Amygdala (tissue), 56 donors: Measurements from ENCODE around the gene PEX14.
"Not testable (repeated sequence)": the region's sequence is repeated elsewhere in the genome, so short reads cannot be mapped to it uniquely, and the experiment has no call there.

Experiments used
- DNase-seq, 56 donors: peaks; one replicate each; lab custom pipeline; 2025; lab: John Stamatoyannopoulos, UW

Gene PEX14

DNA sequence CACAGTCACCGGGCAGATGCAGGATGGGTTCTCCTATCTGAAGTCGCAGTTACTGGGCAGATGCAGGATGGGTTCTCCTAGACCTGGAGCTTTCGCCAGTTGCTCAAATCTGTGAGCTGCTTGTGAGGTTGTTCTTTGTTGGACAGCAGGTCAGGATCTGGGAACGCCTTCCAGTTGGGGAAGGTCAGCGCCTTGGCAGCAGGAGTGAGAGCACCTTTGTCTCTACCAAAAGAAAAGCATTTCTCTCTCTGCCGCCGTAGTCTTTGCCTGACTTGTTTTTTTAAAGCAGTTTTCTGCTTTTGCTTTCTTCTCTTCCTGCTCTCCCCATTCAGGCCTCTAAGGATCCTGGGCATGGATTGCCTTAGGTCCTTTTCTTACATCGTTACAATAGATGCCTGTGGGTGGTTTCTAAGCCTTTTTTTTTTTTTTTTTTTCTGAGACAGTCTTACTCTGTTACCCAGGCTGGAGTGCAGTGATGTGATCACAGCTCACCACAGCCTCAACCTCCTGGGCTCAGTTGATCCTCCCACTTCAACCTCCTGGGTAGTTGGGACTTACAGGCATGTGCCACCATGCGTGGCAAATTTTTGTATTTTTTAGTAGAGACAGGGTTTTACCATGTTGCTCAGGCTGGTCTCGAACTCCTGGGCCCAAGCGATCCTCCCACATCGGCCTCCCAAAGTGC, 15.7 kb downstream of the PEX14 start:
- no peak for DNase-seq

DNA sequence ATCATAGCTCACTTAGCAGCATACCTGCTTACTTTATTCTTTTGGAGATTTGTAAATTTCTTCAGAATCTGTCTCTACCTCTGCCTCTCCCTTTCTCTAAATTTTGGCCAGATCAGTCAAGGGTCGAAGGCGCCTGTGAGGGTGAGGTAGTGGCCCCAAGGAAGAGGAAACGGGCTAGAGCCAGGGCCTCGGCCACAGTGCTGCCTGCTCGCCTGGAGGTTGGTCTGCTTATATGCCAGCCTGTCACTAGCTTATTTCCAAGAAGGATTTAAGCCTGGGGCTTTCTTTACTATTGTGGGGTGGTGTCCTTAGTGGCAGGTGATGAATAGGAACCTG, 19.6 kb downstream of the PEX14 start:
- DNase-seq, result no peak

DNA sequence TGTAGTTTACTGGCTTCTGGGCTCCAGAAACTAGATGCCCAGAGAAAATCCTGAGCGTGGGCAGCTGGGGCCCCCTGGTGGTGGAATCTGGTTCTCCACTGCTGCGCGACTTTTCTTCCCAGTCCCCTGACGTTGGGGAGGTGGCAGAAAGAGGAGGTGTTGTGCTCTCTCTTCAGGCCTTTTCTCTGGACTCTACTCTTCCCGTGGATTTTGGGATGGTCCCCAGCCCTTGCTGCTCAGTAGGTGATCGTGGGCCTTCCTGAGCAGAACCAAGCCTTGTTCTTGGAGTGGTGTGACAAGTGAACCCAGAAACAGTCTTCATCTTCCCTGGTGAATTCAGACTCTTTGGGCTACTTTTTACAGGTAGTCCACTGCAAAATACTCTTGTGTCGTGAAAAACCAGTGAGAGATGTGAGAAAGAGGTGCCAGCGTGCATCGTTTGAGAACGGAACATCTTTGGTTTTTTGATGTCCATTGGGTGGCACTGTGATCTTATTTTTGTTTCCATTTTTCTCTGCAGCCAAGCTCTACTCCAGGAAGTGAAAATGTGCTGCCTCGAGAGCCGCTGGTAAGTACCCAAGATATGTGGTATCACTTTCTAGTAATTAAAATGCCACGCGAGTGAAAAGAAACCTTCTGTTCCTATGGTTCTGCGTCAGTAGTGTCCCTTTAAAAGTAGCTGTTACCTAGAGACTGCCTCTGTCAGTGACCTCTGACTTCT, 20.2 kb downstream of the PEX14 start:
- peak in 52 of 56 donors; percentile 9 to 88 (median 52) for DNase-seq

DNA sequence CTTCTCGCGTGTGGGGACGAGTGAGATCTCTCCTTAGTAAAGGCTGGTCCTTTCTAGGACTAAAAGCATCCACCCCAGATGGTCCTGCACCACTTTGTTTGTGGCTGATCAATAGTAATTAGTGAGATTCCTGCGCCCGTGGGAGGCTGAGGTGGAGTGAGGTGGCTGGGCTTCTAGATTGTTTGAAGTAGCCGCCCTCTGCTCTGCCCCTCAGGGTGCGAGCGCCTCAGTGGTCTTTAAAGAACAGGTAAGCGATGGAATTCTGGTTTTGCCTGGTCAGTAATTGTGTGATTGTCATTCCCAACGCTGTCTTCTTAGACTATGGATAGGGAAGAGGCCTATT, 20.7 kb downstream of the PEX14 start:
- no peak for DNase-seq

DNA sequence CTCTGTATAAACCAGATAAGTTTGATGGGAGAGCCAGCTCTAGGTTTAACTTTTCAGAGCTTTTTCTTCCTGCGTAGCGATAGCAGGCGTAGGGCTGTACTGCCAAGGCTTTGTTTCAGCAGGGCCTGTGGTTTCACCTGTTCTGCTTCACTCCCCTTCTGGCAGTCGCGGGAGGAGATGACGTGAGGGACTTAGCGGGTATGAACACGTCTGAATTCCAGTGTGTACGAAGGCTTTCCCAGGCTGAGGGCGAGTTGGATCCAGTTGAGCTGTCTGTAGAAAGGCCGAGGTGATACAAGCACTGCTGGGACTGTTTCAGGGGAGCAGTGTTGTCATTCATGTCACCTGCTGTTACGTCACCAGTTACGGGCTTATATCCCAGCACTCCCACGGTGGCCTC, 21.2 kb downstream of the PEX14 start:
- DNase-seq, result no peak

DNA sequence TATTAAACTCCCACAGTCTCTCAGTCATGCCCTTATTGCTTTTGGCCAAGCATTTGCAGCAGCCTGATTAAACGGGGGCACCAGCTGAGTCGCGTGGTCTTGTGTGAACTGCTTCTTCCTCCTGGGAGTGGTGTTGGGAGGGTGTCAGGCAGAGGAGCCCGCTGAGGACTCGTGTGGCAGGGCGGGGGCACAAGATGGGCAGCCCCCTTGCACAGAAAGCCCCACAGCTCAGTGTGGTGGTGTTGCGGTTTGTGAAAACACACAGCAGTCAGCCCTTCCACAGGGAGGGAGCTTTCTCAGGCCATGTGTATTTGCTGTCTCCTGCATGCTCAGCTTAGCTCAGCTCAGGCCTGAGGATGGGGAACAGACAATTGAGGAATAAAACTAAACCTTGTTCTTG, 22.4 kb downstream of the PEX14 start:
- DNase-seq, result no peak

DNA sequence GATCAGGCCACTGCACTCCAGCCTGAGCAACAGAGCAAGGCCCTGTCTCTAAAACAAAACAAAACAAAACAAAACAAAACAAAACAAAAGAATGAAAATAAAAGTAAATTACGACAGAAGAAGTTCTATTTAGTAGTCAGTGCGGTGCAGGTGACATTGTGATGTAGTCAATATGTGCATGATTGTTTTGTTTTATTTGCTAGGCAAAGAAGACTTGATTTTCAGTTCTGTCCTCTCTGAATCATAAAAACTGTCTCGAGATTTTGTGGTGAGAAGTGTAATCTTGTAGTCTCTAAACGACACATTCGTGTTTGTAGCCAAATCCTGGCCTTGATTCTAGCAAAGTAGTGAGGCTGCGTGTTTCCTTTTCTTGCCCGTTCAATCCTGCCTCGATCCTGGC, 23.5 kb downstream of the PEX14 start:
- no peak for DNase-seq

DNA sequence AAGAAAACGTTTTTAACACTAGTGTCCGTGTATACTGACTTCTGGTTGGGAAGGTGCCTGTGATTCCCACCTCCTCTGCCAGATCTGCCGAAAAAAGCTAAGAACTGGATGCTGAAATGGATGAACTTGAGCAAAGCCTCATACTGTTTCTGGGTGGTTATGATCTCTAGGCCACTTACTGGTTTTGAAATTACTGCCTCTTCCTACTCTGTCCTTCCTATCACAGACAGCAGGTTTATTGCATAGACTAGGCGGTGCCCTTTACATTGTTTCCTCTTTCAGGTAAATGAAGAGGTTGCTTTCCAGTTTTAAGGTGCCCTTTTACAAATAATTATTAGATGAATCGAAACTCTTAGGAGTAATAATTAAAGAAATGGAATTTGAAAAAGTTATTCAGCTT, 27.5 kb downstream of the PEX14 start:
- no peak for DNase-seq

DNA sequence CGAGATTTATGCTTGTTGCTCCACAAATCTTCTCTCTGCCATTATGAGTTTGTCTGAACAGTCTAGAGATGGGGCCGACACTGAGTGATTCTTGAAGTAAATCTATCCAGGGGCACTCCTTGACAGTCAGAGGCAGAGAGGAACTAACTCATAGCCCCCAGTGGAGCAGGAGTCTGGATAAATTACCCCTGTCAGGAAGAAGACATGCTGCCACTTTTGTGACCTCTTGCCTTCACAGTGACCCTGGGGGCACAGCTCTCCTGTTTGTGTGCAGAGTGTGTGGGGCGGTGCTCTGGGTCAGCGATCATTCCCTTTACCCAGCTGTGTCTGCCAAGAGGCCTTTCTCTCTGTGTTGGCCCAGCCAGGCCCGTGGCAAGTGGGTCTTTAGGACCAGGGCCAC, 29.5 kb downstream of the PEX14 start:
- no peak for DNase-seq

DNA sequence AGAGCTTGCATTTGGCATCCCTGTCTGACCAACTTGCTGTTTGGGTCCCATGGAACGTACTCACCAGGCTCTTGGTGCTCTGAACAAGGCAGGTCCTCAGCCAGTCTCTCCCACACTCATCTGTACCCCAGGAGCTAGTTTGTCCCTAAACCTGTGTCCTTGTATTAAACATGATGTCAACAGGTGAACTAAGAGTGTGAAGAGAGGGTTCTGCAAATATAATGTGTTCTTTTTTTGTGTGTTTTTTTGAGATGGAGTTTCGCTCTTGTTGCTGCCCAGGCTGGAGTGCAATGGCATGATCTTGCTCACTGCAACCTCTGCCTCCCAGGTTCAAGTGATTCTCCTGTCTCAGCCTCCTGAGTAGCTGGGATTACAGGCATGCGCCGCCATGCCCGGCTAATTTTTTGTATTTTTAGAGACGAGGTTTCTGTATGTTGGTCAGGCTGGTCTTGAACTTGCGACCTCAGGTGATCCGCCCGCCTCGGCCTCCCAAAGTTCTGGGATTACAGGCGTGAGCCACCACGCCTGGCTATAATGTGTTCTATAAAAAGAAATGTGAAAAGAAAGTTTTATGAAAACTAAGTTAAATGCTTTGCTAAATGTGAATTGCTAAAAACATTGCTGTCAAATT, 31.4 kb downstream of the PEX14 start:
- not testable (repeated sequence) for DNase-seq

DNA sequence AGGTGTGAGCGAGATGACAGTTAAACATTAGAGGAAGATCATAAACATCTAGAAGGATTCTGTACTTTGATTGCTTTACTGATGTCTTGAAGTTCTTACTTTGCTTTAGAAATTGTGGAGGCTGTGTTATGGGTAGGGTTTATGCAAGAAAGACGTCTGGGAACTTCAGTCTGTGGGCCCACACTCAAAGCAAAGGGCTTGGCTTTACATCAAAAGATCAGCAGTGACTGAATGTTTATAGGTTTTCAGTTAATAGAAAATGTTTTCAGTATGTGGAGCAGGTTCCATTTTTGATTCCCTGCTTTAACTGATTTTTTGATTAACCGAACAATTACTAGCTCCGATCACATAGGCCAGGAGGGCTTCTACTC, 31.9 kb downstream of the PEX14 start:
- DNase-seq, result no peak

DNA sequence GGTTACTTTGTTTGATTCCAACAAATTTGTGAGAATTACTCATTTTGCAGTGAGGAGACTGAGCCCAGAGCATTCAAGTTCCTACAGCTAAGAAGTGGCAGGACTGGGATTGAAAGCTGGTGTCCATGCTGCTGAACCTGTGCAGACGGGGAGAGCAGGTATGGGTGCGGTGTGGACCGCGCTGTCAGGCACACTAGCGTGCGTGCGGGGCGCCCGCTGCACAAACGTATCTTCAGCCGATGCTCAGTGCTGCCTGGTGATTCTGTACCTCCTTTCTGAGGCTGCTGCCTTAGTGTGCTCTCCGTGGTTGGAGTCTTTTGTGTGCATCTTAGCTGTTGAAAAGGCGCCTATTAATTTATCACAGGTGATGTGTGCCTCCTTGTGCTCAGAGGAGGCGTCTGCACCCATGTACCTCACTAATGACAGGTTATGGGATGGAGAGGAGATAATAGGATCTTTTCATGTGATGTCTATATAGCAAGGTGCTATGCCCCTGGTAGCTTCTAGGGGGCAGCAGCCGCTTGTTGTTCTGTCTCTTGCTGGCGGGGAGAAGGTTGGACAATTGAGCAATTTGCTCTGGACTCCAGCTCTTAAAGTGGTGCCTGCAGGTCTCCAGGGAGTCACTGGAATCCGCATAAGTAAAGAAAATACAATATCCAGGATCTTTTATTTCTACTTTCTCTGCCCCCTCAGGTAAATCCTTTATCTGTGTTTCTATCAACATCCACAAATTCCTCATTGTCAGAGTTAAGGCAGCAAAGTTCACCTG, 32.5 kb downstream of the PEX14 start:
- peak in 26 of 56 donors; percentile 6 to 57 (median 22) for DNase-seq

DNA sequence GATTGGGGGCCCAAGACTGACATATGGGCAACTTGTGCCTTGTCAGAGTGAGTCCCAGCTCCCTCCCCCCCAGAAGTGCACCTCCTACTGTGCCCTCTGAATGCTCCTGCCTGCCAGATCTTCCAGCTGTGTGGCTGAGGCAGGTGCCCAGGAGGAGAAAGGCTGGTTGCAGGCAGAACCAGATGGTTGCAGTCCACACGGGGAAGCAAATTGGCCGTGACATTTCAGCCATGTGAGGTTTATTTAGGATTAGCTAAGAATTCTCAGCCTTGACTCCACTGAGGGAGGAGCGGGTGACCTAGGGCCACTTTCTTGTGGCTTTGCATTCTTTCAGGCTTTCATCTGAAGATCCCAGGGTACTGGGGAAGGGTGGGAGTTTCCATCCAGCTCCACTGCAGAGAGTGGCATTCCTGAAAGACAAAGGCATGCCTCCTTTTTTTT, 33.8 kb downstream of the PEX14 start:
- DNase-seq, result no peak

DNA sequence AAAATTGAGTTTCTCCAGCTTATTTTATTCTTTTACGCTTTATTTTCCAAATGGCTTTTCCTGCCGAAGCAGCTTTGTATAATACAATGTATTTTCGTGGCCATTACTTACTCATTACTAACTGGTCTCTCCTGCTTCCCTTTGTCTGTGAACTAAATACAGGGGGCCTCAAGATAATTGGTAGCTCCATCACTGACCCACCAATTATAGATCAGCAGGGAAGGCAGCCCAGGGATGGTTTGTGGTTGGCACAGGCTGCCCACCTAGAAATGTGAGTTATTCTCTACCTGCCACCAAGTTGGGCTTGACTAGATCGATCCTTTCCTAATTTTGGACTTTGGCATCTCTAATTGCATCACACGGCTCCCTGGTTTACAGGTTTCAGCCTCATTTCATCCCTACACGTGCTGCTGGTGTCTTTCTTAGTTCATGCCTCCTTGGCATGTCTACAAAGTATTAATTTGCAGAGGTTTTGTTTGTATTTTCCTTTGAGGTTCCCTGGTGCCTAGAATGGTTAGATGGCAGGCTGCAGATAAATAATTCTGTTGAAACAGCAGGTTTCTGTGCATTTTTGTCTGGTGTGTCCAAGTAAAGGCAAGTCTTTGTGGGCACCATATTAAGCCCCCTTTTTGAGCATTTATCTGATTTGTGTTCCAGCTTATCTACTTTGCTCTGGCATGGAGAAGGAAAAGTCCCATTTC, 35.2 kb downstream of the PEX14 start:
- no peak for DNase-seq

DNA sequence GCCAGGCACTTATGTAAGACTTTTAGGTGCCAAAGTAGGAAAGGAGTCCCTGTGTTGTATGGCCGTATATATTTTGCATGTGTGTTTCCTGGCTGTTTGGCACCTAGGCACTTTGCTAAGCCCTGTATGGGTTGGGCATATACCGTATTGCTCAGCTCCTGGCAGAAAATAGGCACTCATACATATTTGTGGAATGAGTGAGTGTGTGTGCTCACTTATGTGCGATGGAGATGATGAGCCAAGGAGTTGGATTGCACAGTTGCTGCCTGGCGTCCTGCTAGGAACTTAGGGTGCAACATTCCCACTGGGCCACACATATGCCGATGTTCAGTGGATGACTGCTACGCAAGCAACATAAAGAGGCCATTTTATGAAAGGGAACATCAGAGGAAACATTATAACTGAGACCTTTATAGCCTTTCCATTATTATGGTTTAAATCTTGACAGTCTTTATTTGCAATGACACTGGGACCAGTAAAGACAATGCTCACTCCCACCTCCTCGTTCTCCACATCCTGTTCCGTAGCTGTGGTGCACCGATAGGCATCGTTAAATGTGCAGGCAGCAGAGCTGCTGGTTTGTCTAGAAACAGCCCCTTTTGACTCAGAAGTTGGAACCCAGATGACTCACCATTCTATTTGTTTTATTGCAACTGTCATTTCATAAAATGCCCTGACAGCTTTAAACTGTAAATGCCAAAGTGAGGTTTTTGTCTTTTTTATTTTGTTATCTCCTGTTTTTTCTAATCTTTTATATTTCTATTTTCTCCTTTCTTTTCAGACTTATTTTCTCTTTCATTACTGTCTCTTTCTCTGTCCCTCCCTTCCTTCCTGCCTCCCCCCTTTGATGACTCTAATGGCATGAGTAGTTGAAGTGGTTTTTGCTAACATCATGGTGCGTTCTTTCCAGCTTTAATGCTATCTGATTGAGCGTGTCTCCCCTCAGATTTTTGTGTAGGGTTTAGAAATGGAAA, 36.1 kb downstream of the PEX14 start:
- no peak for DNase-seq

DNA sequence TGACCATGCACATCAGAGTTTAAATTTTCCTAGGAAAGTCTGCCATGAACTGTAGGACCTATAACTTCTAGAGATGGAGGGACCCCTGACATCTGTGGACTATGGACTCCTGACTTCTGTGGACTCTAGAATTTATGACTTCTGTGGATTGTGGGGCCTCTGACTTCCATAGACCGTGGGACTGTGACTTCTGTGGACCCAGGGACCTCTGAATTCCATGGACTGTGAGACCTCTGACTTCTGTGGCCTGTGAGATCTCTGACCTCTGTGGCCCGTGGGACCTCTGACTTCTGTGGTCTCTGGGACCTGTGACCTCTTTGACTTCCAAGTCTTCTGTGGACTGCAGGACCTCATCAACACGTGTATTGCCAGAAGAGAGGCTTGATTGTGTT, 36.7 kb downstream of the PEX14 start:
- DNase-seq, result no peak

DNA sequence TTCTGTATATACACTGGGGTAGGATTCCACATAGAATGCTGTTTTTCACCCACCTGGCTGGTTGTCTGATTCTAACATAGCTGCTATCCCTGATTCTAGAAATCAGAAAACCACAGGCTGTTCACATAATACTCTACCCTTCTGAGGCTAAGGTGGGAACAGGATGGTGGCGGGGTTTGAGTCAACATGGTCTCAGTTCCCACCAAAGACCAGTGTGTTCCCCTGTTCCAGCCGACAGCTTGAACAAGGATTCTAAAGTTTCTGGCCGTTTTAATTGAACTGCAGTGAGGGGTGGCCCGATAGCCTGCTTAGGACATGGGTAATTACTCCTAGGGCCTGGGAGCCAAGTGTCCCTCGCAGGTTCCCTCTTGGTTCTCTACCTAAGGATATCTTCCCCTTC, 38.4 kb downstream of the PEX14 start:
- DNase-seq, result no peak

DNA sequence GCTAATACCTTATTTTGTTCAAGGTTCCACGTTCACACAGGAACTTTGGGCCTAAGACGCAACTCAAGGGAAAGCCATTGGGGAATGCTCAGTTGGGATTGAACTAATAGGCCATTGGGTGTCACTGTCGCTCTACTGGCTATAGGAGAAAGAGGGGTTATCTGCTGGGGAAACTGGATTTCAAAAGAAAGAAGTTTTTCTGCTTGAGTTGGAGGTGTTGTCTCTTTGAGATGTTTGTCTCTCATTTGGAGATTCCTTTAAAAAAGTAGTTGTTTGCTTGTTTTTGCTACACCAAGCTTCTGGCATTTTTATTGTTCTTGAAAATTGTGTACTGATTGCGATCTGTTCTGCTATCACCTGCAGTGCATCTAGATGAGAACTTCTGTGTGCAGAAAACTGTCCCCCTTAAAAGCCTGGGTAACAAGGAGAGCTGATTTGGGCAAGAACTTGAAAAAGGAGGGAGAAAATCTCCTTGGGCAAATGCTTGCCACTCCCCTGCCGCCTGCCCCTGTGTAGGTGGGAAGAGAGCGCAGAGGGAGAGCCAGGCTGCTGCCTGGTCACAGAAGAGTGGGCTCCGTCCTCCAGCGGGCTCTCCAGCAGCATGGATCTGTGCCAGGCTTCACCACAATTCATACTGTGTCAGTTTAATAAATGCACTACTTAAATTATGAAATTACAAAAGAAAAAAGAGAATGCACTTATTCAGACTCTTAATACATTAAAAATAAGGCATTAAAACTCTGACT, 39.9 kb downstream of the PEX14 start:
- DNase-seq, result peak in 1 of 56 donors; percentile 22
